GM12864 (cell line): ENCODE data around the gene ITIH5.

Experiments used
- DNase-seq: peaks from one replicate; pipeline ENCODE4 v3.0.0-alpha.2; 2011; ENCODE audit warnings: low read depth
- H3K4me3 ChIP-seq: 2 replicates; pipeline ENCODE4 v1.5.1; 2011; ENCODE audit warnings: mild to moderate bottlenecking, low read depth, low read length, control low read depth
- TF ChIP-seq, protein P1 (sequence below): IDR thresholded peaks from 2 replicates; pipeline ENCODE4 v1.5.1; 2011; ENCODE audit warnings: low read depth, mild to moderate bottlenecking, moderate library complexity, low read length, control low read depth, inconsistent platforms; ENCODE audit errors: missing control alignments

Gene ITIH5

DNA sequence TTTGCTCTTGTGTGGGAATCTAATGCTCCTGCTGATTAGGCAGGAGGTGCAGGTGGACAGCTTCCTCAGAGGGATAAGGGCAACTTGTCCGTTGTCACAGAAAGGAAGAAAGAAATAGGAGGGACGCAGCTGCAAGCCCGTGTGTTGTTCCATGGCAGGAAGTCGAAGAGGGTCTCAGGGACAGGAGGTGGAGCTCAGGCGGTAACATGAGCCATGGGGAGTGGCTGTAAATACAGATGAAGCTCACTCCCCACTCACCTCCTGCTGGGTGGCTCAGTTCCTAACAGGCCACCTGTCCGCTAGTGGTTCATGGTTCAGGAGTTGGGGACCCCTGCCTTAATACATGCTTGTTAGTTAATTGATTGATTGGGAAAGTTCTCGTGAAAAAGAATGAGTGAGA is 154.3 kb downstream of the ITIH5 start:
- DNase-seq = no peak
- H3K4me3 ChIP-seq = no peak overlapping the region
- TF ChIP-seq, protein P1, sequence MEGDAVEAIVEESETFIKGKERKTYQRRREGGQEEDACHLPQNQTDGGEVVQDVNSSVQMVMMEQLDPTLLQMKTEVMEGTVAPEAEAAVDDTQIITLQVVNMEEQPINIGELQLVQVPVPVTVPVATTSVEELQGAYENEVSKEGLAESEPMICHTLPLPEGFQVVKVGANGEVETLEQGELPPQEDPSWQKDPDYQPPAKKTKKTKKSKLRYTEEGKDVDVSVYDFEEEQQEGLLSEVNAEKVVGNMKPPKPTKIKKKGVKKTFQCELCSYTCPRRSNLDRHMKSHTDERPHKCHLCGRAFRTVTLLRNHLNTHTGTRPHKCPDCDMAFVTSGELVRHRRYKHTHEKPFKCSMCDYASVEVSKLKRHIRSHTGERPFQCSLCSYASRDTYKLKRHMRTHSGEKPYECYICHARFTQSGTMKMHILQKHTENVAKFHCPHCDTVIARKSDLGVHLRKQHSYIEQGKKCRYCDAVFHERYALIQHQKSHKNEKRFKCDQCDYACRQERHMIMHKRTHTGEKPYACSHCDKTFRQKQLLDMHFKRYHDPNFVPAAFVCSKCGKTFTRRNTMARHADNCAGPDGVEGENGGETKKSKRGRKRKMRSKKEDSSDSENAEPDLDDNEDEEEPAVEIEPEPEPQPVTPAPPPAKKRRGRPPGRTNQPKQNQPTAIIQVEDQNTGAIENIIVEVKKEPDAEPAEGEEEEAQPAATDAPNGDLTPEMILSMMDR = no peak

DNA sequence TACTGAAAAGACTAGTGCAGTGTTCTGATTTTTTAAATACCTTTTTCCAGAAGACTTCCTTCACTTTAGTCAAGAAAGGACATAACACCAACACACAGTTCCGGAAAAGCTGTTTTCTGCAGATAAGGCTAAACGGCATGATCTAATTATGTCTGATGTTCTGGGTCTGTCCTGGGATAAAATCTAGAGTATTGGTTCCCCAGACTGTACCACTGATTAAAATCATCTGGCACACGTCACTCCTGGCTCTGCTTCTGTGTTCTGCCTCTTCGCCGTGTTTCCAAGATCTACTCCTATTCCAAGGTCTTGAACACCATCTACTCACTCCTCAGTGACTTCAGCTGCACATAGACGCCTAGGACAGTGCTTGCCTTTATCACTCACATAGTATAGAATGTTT is 155.2 kb downstream of the ITIH5 start:
- H3K4me3 ChIP-seq = no peak overlapping the region
- DNase-seq = no peak
- TF ChIP-seq, protein P1 = no peak
